Liver (tissue), 9 donors: ENCODE data around the gene SPZ1. TPM values are rescaled to one million over a fixed set of nuclear protein-coding genes. Genes with fewer than 3 reads are reported as not detected.
"Not testable (repeated sequence)": the region's sequence is repeated elsewhere in the genome, so short reads cannot be mapped to it uniquely, and the experiment has no call there.

ENCODE experiments used
- DNase-seq: peaks from one replicate; pipeline ENCODE4 v3.0.0-alpha.2; 2017; ENCODE audit warnings: low spot score
- H3K27ac ChIP-seq, 2 donors: one replicate each; pipeline ENCODE4 v1.7.0; 2013; ENCODE audit warnings: inconsistent platforms in 2 of 2, low read length in 2 of 2, control low read depth in 1 of 2, low read depth in 1 of 2, mild to moderate bottlenecking in 1 of 2
- H3K27me3 ChIP-seq, 4 donors: one replicate each; pipeline versions ENCODE4 v1.6.1 to v1.7.0; 2013; ENCODE audit warnings: low read length in 3 of 4, inconsistent platforms in 1 of 4, mild to moderate bottlenecking in 1 of 4, moderate library complexity in 1 of 4; ENCODE audit not compliant: control insufficient read depth in 4 of 4, insufficient read depth in 4 of 4
- H3K36me3 ChIP-seq, 4 donors: one replicate each; pipeline versions ENCODE4 v1.6.1 to v1.7.0; 2013; ENCODE audit warnings: low read length in 3 of 4, mild to moderate bottlenecking in 3 of 4, low read depth in 1 of 4, moderate library complexity in 1 of 4; ENCODE audit not compliant: control insufficient read depth in 4 of 4, insufficient read depth in 3 of 4
- H3K4me1 ChIP-seq, 4 donors: one replicate each; pipeline versions ENCODE4 v1.6.1 to v1.7.0; 2013; ENCODE audit warnings: low read length in 3 of 4, mild to moderate bottlenecking in 3 of 4, moderate library complexity in 1 of 4; ENCODE audit not compliant: control insufficient read depth in 4 of 4, insufficient read depth in 4 of 4
- H3K4me3 ChIP-seq, 3 donors: one replicate each; pipeline versions ENCODE4 v1.6.1 to v1.7.0; 2013; ENCODE audit warnings: low read length in 3 of 3, control low read depth in 1 of 3, low read depth in 1 of 3, mild to moderate bottlenecking in 1 of 3
- H3K9ac ChIP-seq, 2 donors: one replicate each; pipeline ENCODE4 v1.7.0; 2013; ENCODE audit warnings: low read length in 2 of 2, mild to moderate bottlenecking in 2 of 2, moderate library complexity in 2 of 2, control low read depth in 1 of 2, low read depth in 1 of 2
- H3K9me3 ChIP-seq, 4 donors: one replicate each; pipeline versions ENCODE4 v1.6.1 to v1.7.0; 2013; ENCODE audit warnings: low read length in 3 of 4; ENCODE audit not compliant: control insufficient read depth in 4 of 4
- CTCF ChIP-seq: fragments of 150-350 bp; IDR thresholded peaks from 2 replicates; pipeline ENCODE4 v1.5.1; 2017; ENCODE audit warnings: improper control_type of control experiment, low read depth, low read length; ENCODE audit not compliant: missing input control
- EGR1 ChIP-seq, 2 donors: IDR thresholded peaks; 2 replicates each; pipeline ENCODE4 v1.6.1; 2016 to 2018; ENCODE audit warnings: antibody characterized with exemption in 2 of 2, low read depth in 2 of 2
- FOXA1 ChIP-seq: IDR thresholded peaks from 2 replicates; pipeline ENCODE4 v1.6.1; 2016; ENCODE audit warnings: antibody characterized with exemption
- FOXA2 ChIP-seq: IDR thresholded peaks from 2 replicates; pipeline ENCODE4 v1.6.1; 2016; ENCODE audit warnings: antibody characterized with exemption
- HNF4A ChIP-seq, 2 donors: conservative IDR thresholded peaks; 2 replicates each; pipeline ENCODE4 v1.6.1; 2016; ENCODE audit warnings: antibody characterized with exemption in 2 of 2, mild to moderate bottlenecking in 2 of 2
- HNF4G ChIP-seq: IDR thresholded peaks from 2 replicates; pipeline ENCODE4 v1.6.1; 2016; ENCODE audit warnings: antibody characterized with exemption
- JUND ChIP-seq, 2 donors: IDR thresholded peaks; 2 replicates each; pipeline ENCODE4 v1.6.1; 2016; ENCODE audit warnings: antibody characterized with exemption in 2 of 2
- MAX ChIP-seq: IDR thresholded peaks from 2 replicates; pipeline ENCODE4 v1.6.1; 2016; ENCODE audit warnings: antibody characterized with exemption
- RAD21 ChIP-seq, 2 donors: IDR thresholded peaks; 2 replicates each; pipeline ENCODE4 v1.6.1; 2016; ENCODE audit warnings: antibody characterized with exemption in 2 of 2, mild to moderate bottlenecking in 2 of 2
- REST ChIP-seq: IDR thresholded peaks from 2 replicates; pipeline ENCODE4 v1.6.1; 2016; ENCODE audit warnings: antibody characterized with exemption, mild to moderate bottlenecking
- RXRA ChIP-seq, 2 donors: IDR thresholded peaks; 2 replicates each; pipeline ENCODE4 v1.6.1; 2017 to 2018; ENCODE audit warnings: antibody characterized with exemption in 2 of 2, mild to moderate bottlenecking in 1 of 2
- SP1 ChIP-seq: IDR thresholded peaks from 2 replicates; pipeline ENCODE4 v1.6.1; 2018; ENCODE audit warnings: antibody characterized with exemption, mild to moderate bottlenecking
- TAF1 ChIP-seq: conservative IDR thresholded peaks from 2 replicates; pipeline ENCODE4 v1.6.1; 2016; ENCODE audit warnings: antibody characterized with exemption, mild to moderate bottlenecking
- ZBTB33 ChIP-seq: IDR thresholded peaks from 2 replicates; pipeline ENCODE4 v1.6.1; 2016; ENCODE audit warnings: antibody characterized with exemption
- WGBS: extraction: QIAGEN DNeasy Blood & Tissue Kit; methylation state at CpG from one replicate; pipeline ENCODE4 v1.1.7; 2013; 5-methylcytosine and 5-hydroxymethylcytosine counted together
- polyA plus RNA-seq, 2 donors: library from polyadenylated mRNA; stranded (reverse) in 1 of 2; unstranded in 1 of 2; fragments of 200-250 nt in 1 of 2; fragments of >200 nt in 1 of 2; fragmentation: Nextera tagmentation in 1 of 2; extraction: Ambion mirVana in 1 of 2; gene quantifications; one replicate each; pipeline versions ENCODE4 v1.2.1 to v1.2.3, GENCODE V29; 2013 to 2015
- total RNA-seq, 2 donors: library from RNA; depleted of rRNA; stranded (reverse); fragments of >200 nt; gene quantifications; one replicate each; pipeline ENCODE4 v1.2.3, GENCODE V29; 2014
- donor health status: healthy.
- donor health status: healthy.
- donor health status: healthy.
- donor health status: healthy.
- donor health status: healthy.

Gene SPZ1
- not detected for total RNA-seq
- polyA plus RNA-seq = not detected

- no peaks in the 10 kb centered on the region for H3K9me3 ChIP-seq
- no peak for DNase-seq
- H3K4me1 ChIP-seq = no peaks in the 10 kb centered on the region
- TF ChIP-seq RAD21 (IDR thresholded peaks at IDR 0.05) = no peak
- TF ChIP-seq MAX = no peak
- no peak for TF ChIP-seq ZBTB33
- no peak for TF ChIP-seq JUND (IDR thresholded peaks at IDR 0.05)
- H3K27ac ChIP-seq = no peak within 1 kb of the TSS
- WGBS = 91% methylated on average over 2 of the region's 2 CpGs
- no peak within 1 kb of the TSS for H3K4me3 ChIP-seq
- no peaks in the 10 kb centered on the region for H3K27me3 ChIP-seq
- no peak within 1 kb of the TSS for H3K9ac ChIP-seq
- no peaks in the 10 kb centered on the region for H3K36me3 ChIP-seq
These were observed at the start of gene SPZ1 for GRCh38 chr5:80319702-80320101. SPZ1 (plus strand) TSS chr5:80320002; CDS start chr5:80320216, 214 bp downstream.

- not testable (repeated sequence) for DNase-seq, H3K27me3 ChIP-seq, H3K9me3 ChIP-seq, H3K9ac ChIP-seq, H3K4me3 ChIP-seq, H3K27ac ChIP-seq, H3K36me3 ChIP-seq, H3K4me1 ChIP-seq
- WGBS = 91% methylated on average over 2 of the region's 2 CpGs
These were observed 49.3 kb upstream of the SPZ1 start for GRCh38 chr5:80270543-80270942.

GRCh38 chr5:80275347-80275746 lies 44.5 kb upstream of the SPZ1 start:
- Histone ChIP-seq H3K4me3 (no peak overlapping the region), H3K4me1 (no peaks in the 10 kb centered on the region), H3K27me3 (no peaks in the 10 kb centered on the region), H3K9ac (no peak overlapping the region), H3K36me3 (no peaks in the 10 kb centered on the region), H3K27ac (no peak overlapping the region), H3K9me3 (no peaks in the 10 kb centered on the region)
- 78% methylated on average over 2 of the region's 2 CpGs for WGBS
- DNase-seq = no peak
- peak; percentile 61 for TF ChIP-seq CTCF
- no peak for TF ChIP-seq SP1
- TF ChIP-seq RAD21 (IDR thresholded peaks at IDR 0.05) = peak; percentile 87
- no peak for TF ChIP-seq RXRA (IDR thresholded peaks at IDR 0.05)
- TF ChIP-seq TAF1 = no peak
- TF ChIP-seq FOXA2 = no peak

GRCh38 chr5:80276186-80276585 lies 43.6 kb upstream of the SPZ1 start:
- no peak overlapping the region for H3K27ac ChIP-seq
- H3K36me3 ChIP-seq = no peaks in the 10 kb centered on the region
- H3K4me1 ChIP-seq = no peaks in the 10 kb centered on the region
- no peaks in the 10 kb centered on the region for H3K9me3 ChIP-seq
- DNase-seq = no peak
- H3K27me3 ChIP-seq = no peaks in the 10 kb centered on the region
- no peak overlapping the region for H3K4me3 ChIP-seq
- no peak overlapping the region for H3K9ac ChIP-seq
- TF ChIP-seq REST (no peak), FOXA1 (no peak), HNF4G (no peak), HNF4A (conservative IDR thresholded peaks at IDR 0.05) (no peak), RAD21 (IDR thresholded peaks at IDR 0.05) (no peak), MAX (no peak), RXRA (IDR thresholded peaks at IDR 0.05) (no peak), EGR1 (IDR thresholded peaks at IDR 0.05; ENCODE audit: low read depth in 2 of 2) (no peak), TAF1 (no peak), ZBTB33 (no peak)
